ENCODE results near the gene CNIH4. TPM values are rescaled to one million over a fixed set of nuclear protein-coding genes. Genes with fewer than 3 reads are reported as not detected.

Gene CNIH4
- polyA plus RNA-seq, 1 of the 3 experiments (the other 2 are of a cell fraction) = 37.7 TPM

GRCh38 chr1:224387943-224388342 is 31.3 kb downstream of the CNIH4 start:
- Histone ChIP-seq H3K27me3 (ENCODE audit: insufficient read depth) (no peaks in the 10 kb centered on the region), H3K79me2 (ENCODE audit: insufficient read depth) (peaks cover 4% of the 10 kb centered on the region; the same call in 1 of the 2 replicates), H3F3A (replicated peaks; ENCODE audit: insufficient read depth) (peaks cover 32% of the 10 kb centered on the region), H3K4me2 (no peak overlapping the region), H3K36me3 (replicated peaks in 1 of 2; ENCODE audit: control insufficient read depth in 1 of 2, insufficient read depth in 2 of 2, low read length in 1 of 2) (peaks cover 74% of the 10 kb centered on the region in 2 experiments), H2AFZ (ENCODE audit: low read depth) (no peak overlapping the region), H3K9me2 (no peaks in the 10 kb centered on the region), H3K4me1 (ENCODE audit: control insufficient read depth in 1 of 2, insufficient read depth in 2 of 2, low read depth in 1 of 2, low read length in 1 of 2) (no peaks in the 10 kb centered on the region; a peak in 1 of 4 replicates), H3K4me3 (ENCODE audit: low read depth in 2 of 2, low read length in 1 of 2) (no peak overlapping the region), H4K20me1 (ENCODE audit: insufficient read depth) (no peaks in the 10 kb centered on the region), H3K27ac (ENCODE audit: low read depth in 2 of 2, low read length in 1 of 2) (no peak overlapping the region), H3K9me3 (no peaks in the 10 kb centered on the region), H3K9ac (no peak overlapping the region)
- WGBS (ENCODE audit: low lambda C conversion rate) = 78% methylated on average over 2 of the region's 2 CpGs
- TF ChIP-seq MAX (IDR thresholded peaks at IDR 0.05; ENCODE audit: low read depth) (no peak), MEF2A (IDR thresholded peaks at IDR 0.05; ENCODE audit: borderline replicate concordance, low read depth) (no peak), NFIC (IDR thresholded peaks at IDR 0.05; ENCODE audit: borderline replicate concordance) (no peak), ELF1 (IDR thresholded peaks at IDR 0.05) (no peak), TCF12 (IDR thresholded peaks at IDR 0.05) (no peak), TAF1 (IDR thresholded peaks at IDR 0.05; ENCODE audit: borderline replicate concordance, low read depth, low read length) (no peak), GABPA (IDR thresholded peaks at IDR 0.05; ENCODE audit: low read depth) (no peak), EZH2phosphoT487 (IDR thresholded peaks at IDR 0.05; ENCODE audit: borderline replicate concordance, low read depth) (no peak), FOXM1 (IDR thresholded peaks at IDR 0.05; ENCODE audit: low read depth) (no peak), RAD21 (IDR thresholded peaks at IDR 0.05; ENCODE audit: low read length) (no peak), RFX5 (IDR thresholded peaks at IDR 0.05; ENCODE audit: low read length) (no peak), CTCF (IDR thresholded peaks at IDR 0.05) (no peak), RXRA (IDR thresholded peaks at IDR 0.05; ENCODE audit: borderline replicate concordance, low read depth) (no peak), JUND (IDR thresholded peaks at IDR 0.05) (no peak), RCOR1 (IDR thresholded peaks at IDR 0.05; ENCODE audit: low read length) (no peak), TEAD4 (IDR thresholded peaks at IDR 0.05; ENCODE audit: borderline replicate concordance, insufficient read depth) (no peak), MXI1 (IDR thresholded peaks at IDR 0.05; ENCODE audit: low read depth, low read length) (no peak), SIN3A (IDR thresholded peaks at IDR 0.05; ENCODE audit: borderline replicate concordance, low read depth, low read length) (no peak), ZBTB33 (IDR thresholded peaks at IDR 0.05; ENCODE audit: borderline replicate concordance, low read depth) (no peak)
- ChIA-PET POLR2A (no interaction called here), CTCF (interaction anchor here (1.1 to 1.9 kb wide), 3 partner anchors 13 to 337 kb away, joined by 3 to 7 read pairs (median 4); no protein-coding TSS in a partner anchor)
- DNase-seq = no peak
